Measurements from ENCODE around the gene CACNA1C.
"Not testable (repeated sequence)": the region's sequence is repeated elsewhere in the genome, so short reads cannot be mapped to it uniquely, and the experiment has no call there.

CACNA1C gene

DNA sequence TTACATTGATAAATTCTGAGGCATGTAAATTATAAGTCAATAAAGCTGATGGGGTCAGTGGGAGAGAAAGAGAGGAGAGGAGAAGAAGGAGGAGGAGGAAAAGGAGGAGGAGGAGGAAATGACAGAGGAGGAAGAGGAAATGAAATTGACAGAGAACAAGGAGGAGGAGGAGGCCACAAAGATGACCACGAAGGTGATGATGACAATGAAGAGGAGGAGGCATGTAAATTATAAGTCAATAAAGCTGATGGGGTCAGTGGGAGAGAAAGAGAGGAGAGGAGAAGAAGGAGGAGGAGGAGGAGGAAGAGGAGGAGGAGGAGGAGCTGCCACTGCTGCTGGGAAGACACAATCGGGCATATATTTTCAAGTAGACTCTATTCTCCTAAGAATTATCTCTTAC, 438.6 kb downstream of the CACNA1C start:
- H3K4me1 ChIP-seq (ENCODE audit: control insufficient read depth, insufficient read depth, low read length), result peaks cover 20% of the 10 kb centered on the region
- not testable (repeated sequence) for H3K9ac ChIP-seq (ENCODE audit: low read length in 2 of 2); H3K9me3 ChIP-seq (ENCODE audit: control insufficient read depth in 2 of 2, low read length in 2 of 2); H3K4me3 ChIP-seq (ENCODE audit: low read length in 2 of 2); H3K27ac ChIP-seq (ENCODE audit: low read length); H3K27me3 ChIP-seq (ENCODE audit: control insufficient read depth in 1 of 2, insufficient read depth in 2 of 2, low read length in 2 of 2)
- H3K36me3 ChIP-seq (ENCODE audit: control insufficient read depth in 2 of 2, insufficient read depth in 2 of 2, low read length in 2 of 2), result peaks cover 5 to 28% of the 10 kb centered on the region in 2 donors

DNA sequence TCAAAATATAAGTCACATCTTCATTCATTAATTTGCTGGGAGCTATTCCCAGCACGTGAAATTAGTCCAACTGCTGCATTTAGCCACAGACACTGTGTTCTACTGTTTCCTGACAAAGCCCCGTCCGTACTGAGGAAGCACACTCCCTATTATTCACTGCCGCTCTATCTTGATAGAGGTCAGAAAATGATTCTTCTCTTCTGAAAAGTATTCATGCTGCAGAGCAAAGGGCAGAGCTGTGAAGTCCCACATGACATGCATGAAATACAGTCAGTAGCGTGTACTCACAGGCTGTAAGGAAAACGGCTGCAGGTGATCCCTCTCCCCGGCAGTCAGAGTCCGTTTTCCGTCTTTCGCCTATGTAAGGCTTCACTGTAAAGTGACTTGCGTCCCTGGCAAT, 439.4 kb downstream of the CACNA1C start:
- Histone ChIP-seq H3K9me3 (ENCODE audit: control insufficient read depth in 2 of 2, low read length in 2 of 2) (no peaks in the 10 kb centered on the region), H3K9ac (ENCODE audit: low read length in 2 of 2) (no peak overlapping the region), H3K4me3 (ENCODE audit: low read length in 2 of 2) (no peak overlapping the region), H3K27ac (ENCODE audit: low read length) (no peak overlapping the region), H3K4me1 (ENCODE audit: control insufficient read depth, insufficient read depth, low read length) (peaks cover 11% of the 10 kb centered on the region), H3K27me3 (ENCODE audit: control insufficient read depth in 1 of 2, insufficient read depth in 2 of 2, low read length in 2 of 2) (no peaks in the 10 kb centered on the region), H3K36me3 (ENCODE audit: control insufficient read depth in 2 of 2, insufficient read depth in 2 of 2, low read length in 2 of 2) (peaks cover 8 to 25% of the 10 kb centered on the region in 2 donors)

GRCh38 chr12:2493086-2493485, 440.3 kb downstream of the CACNA1C start:
- H3K27me3 ChIP-seq (ENCODE audit: control insufficient read depth in 1 of 2, insufficient read depth in 2 of 2, low read length in 2 of 2), result no peaks in the 10 kb centered on the region
- no peak overlapping the region for H3K27ac ChIP-seq (ENCODE audit: low read length)
- peaks cover 11% of the 10 kb centered on the region for H3K4me1 ChIP-seq (ENCODE audit: control insufficient read depth, insufficient read depth, low read length)
- peaks cover 9 to 25% of the 10 kb centered on the region in 2 donors for H3K36me3 ChIP-seq (ENCODE audit: control insufficient read depth in 2 of 2, insufficient read depth in 2 of 2, low read length in 2 of 2)
- no peak overlapping the region for H3K4me3 ChIP-seq (ENCODE audit: low read length in 2 of 2)
- H3K9me3 ChIP-seq (ENCODE audit: control insufficient read depth in 2 of 2, low read length in 2 of 2), result no peaks in the 10 kb centered on the region
- H3K9ac ChIP-seq (ENCODE audit: low read length in 2 of 2), result no peak overlapping the region

- Histone ChIP-seq H3K27ac (ENCODE audit: low read length) (peak overlapping the region; percentile 46), H3K36me3 (ENCODE audit: control insufficient read depth in 2 of 2, insufficient read depth in 2 of 2, low read length in 2 of 2) (peaks cover 9 to 27% of the 10 kb centered on the region in 2 donors), H3K4me3 (ENCODE audit: low read length in 2 of 2) (no peak overlapping the region), H3K27me3 (ENCODE audit: control insufficient read depth in 1 of 2, insufficient read depth in 2 of 2, low read length in 2 of 2) (no peaks in the 10 kb centered on the region), H3K4me1 (ENCODE audit: control insufficient read depth, insufficient read depth, low read length) (peaks cover 11% of the 10 kb centered on the region), H3K9ac (ENCODE audit: low read length in 2 of 2) (no peak overlapping the region), H3K9me3 (ENCODE audit: control insufficient read depth in 2 of 2, low read length in 2 of 2) (no peaks in the 10 kb centered on the region)
Observed at GRCh38 chr12:2494486-2495192, 441.9 kb downstream of the CACNA1C start.

GRCh38 chr12:2495417-2496112, 442.8 kb downstream of the CACNA1C start:
- Histone ChIP-seq H3K9me3 (ENCODE audit: control insufficient read depth in 2 of 2, low read length in 2 of 2) (no peaks in the 10 kb centered on the region), H3K4me3 (ENCODE audit: low read length in 2 of 2) (no peak overlapping the region), H3K27me3 (ENCODE audit: control insufficient read depth in 1 of 2, insufficient read depth in 2 of 2, low read length in 2 of 2) (no peaks in the 10 kb centered on the region), H3K27ac (ENCODE audit: low read length) (peak overlapping the region; percentile 46), H3K9ac (ENCODE audit: low read length in 2 of 2) (no peak overlapping the region), H3K36me3 (ENCODE audit: control insufficient read depth in 2 of 2, insufficient read depth in 2 of 2, low read length in 2 of 2) (peaks cover 11 to 30% of the 10 kb centered on the region in 2 donors), H3K4me1 (ENCODE audit: control insufficient read depth, insufficient read depth, low read length) (peaks cover 14% of the 10 kb centered on the region)

DNA sequence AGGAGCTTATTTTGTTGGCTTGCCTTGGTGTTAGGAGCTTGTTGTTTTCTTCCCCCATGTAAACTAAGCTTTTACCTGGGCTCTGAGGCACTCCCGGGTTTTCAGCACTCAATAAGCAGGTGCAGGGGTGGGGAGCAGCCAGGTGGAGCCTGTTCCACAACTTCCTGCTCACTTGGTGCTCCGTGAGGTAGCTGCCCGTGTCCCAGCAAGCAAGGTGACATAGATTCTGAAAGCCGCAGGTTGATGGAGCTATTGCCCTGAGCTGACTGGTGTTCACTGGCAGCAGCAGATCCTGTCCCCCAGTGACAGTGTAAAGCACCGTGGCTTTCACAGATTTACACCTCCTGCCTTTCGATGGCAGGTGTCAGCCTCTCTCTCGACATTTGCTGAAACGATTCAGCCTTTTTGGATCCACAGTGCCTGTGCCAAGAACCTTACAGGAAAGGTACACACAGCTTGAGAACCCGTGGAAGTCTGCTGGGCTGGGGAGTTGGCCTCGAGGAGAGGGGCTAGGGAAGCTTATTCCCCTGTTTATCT, 446.2 kb downstream of the CACNA1C start:
- Histone ChIP-seq H3K36me3 (ENCODE audit: control insufficient read depth in 2 of 2, insufficient read depth in 2 of 2, low read length in 2 of 2) (peaks cover 6 to 32% of the 10 kb centered on the region in 2 donors), H3K27me3 (ENCODE audit: control insufficient read depth in 1 of 2, insufficient read depth in 2 of 2, low read length in 2 of 2) (no peaks in the 10 kb centered on the region), H3K4me1 (ENCODE audit: control insufficient read depth, insufficient read depth, low read length) (peaks cover 16% of the 10 kb centered on the region), H3K27ac (ENCODE audit: low read length) (no peak overlapping the region), H3K4me3 (ENCODE audit: low read length in 2 of 2) (no peak overlapping the region), H3K9me3 (ENCODE audit: control insufficient read depth in 2 of 2, low read length in 2 of 2) (no peaks in the 10 kb centered on the region), H3K9ac (ENCODE audit: low read length in 2 of 2) (no peak overlapping the region)

DNA sequence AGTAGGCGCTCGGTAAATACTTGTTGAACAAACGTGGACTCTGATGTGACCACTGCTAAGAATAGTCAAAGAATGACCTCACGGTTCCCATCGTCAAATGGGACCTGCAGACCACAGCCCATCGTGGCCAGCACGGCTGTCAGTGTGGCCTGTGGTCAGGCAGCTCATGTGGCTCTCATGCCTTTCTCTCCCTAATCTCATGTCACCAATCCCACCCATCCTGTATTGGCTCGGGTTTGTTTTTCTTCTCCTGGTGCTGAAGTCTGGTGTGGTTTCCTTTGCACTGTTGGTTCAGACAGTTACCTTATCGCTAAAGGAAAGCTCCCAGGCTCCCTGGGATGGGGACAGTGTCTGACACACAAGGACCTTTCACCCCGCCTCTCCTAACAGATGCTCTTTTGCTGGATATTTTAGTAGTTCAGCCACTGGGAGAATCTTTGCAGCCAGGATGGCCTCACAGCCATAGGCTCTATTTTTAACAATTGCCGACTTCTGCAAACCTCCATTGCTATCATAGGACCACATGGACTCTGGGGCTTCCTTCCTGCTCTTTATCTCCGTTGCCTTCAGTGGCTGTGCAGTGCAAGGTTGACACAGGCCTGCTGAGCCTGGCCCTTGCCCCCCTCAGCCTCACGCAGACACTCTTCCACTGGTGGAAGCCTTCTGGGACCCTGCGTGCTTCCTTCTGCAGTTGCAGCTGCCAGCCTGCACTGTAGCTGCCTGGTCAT, 448.8 kb downstream of the CACNA1C start:
- Histone ChIP-seq H3K27ac (ENCODE audit: low read length) (no peak overlapping the region), H3K9me3 (ENCODE audit: control insufficient read depth in 2 of 2, low read length in 2 of 2) (no peaks in the 10 kb centered on the region), H3K27me3 (ENCODE audit: control insufficient read depth in 1 of 2, insufficient read depth in 2 of 2, low read length in 2 of 2) (no peaks in the 10 kb centered on the region), H3K4me1 (ENCODE audit: control insufficient read depth, insufficient read depth, low read length) (peaks cover 5% of the 10 kb centered on the region), H3K4me3 (ENCODE audit: low read length in 2 of 2) (no peak overlapping the region), H3K9ac (ENCODE audit: low read length in 2 of 2) (no peak overlapping the region), H3K36me3 (ENCODE audit: control insufficient read depth in 2 of 2, insufficient read depth in 2 of 2, low read length in 2 of 2) (peaks cover 15 to 38% of the 10 kb centered on the region in 2 donors)

- no peaks in the 10 kb centered on the region for H3K27me3 ChIP-seq (ENCODE audit: control insufficient read depth in 1 of 2, insufficient read depth in 2 of 2, low read length in 2 of 2)
- no peak overlapping the region for H3K27ac ChIP-seq (ENCODE audit: low read length)
- H3K4me1 ChIP-seq (ENCODE audit: control insufficient read depth, insufficient read depth, low read length), result peaks cover 5% of the 10 kb centered on the region
- H3K9me3 ChIP-seq (ENCODE audit: control insufficient read depth in 2 of 2, low read length in 2 of 2), result no peaks in the 10 kb centered on the region
- no peak overlapping the region for H3K9ac ChIP-seq (ENCODE audit: low read length in 2 of 2)
- peaks cover 16 to 44% of the 10 kb centered on the region in 2 donors for H3K36me3 ChIP-seq (ENCODE audit: control insufficient read depth in 2 of 2, insufficient read depth in 2 of 2, low read length in 2 of 2)
- no peak overlapping the region for H3K4me3 ChIP-seq (ENCODE audit: low read length in 2 of 2)
Observed at GRCh38 chr12:2503036-2503435, 450.2 kb downstream of the CACNA1C start.

DNA sequence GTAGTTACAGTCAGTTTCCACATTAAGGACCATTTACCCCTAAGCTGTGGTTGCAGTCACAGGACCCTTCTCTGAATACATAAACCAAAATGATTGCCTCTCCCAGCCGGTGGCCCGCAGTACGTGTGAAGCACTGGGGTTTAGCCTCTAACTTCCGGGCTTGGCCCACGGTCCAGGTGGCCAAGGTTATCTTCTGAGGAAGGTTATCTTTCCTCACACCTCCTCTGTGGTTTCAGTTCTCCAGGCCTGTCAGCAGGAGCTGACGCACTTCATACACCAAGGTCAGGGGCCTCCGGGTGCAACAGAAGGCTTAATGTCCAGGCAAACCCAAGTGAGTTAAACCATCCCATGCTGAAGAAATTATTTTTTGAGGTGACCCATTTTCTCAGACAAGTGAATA, 451.0 kb downstream of the CACNA1C start:
- no peaks in the 10 kb centered on the region for H3K27me3 ChIP-seq (ENCODE audit: control insufficient read depth in 1 of 2, insufficient read depth in 2 of 2, low read length in 2 of 2)
- H3K36me3 ChIP-seq (ENCODE audit: control insufficient read depth in 2 of 2, insufficient read depth in 2 of 2, low read length in 2 of 2), result peaks cover 16 to 43% of the 10 kb centered on the region in 2 donors
- peaks cover 5% of the 10 kb centered on the region for H3K4me1 ChIP-seq (ENCODE audit: control insufficient read depth, insufficient read depth, low read length)
- no peaks in the 10 kb centered on the region for H3K9me3 ChIP-seq (ENCODE audit: control insufficient read depth in 2 of 2, low read length in 2 of 2)
- no peak overlapping the region for H3K9ac ChIP-seq (ENCODE audit: low read length in 2 of 2)
- H3K27ac ChIP-seq (ENCODE audit: low read length), result no peak overlapping the region
- no peak overlapping the region for H3K4me3 ChIP-seq (ENCODE audit: low read length in 2 of 2)

- Histone ChIP-seq H3K36me3 (ENCODE audit: control insufficient read depth in 2 of 2, insufficient read depth in 2 of 2, low read length in 2 of 2) (peaks cover 16 to 44% of the 10 kb centered on the region in 2 donors), H3K4me3 (ENCODE audit: low read length in 2 of 2) (no peak overlapping the region), H3K27ac (ENCODE audit: low read length) (no peak overlapping the region), H3K9me3 (ENCODE audit: control insufficient read depth in 2 of 2, low read length in 2 of 2) (no peaks in the 10 kb centered on the region), H3K9ac (ENCODE audit: low read length in 2 of 2) (no peak overlapping the region), H3K4me1 (ENCODE audit: control insufficient read depth, insufficient read depth, low read length) (peaks cover 5% of the 10 kb centered on the region), H3K27me3 (ENCODE audit: control insufficient read depth in 1 of 2, insufficient read depth in 2 of 2, low read length in 2 of 2) (no peaks in the 10 kb centered on the region)
Observed at GRCh38 chr12:2504577-2504976, 451.8 kb downstream of the CACNA1C start.
